Esophagus muscularis mucosa (tissue), 4 donors: ENCODE measurements around the gene INO80D. TPM values are rescaled to one million over a fixed set of nuclear protein-coding genes. Genes with fewer than 3 reads are reported as not detected.
"Not testable (repeated sequence)": the region's sequence is repeated elsewhere in the genome, so short reads cannot be mapped to it uniquely, and the experiment has no call there.

Source experiments
- DNase-seq: peaks from one replicate; pipeline ENCODE4 v3.0.0-alpha.2; 2017; ENCODE audit errors: extremely low spot score
- H3K27ac ChIP-seq, 4 donors: fragments of 200-600 bp; sonication (generic); replicated peaks in 1 of 4; 1 replicate in 3 of 4; 2 replicates in 1 of 4; pipeline ENCODE4 v1.5.1; 2016 to 2019; ENCODE audit warnings: mild to moderate bottlenecking in 1 of 4
- H3K27me3 ChIP-seq, 4 donors: fragments of 200-600 bp; sonication (generic); one replicate each; pipeline versions ENCODE4 v1.5.1 to v1.6.0; 2016 to 2019
- H3K36me3 ChIP-seq, 4 donors: fragments of 200-600 bp; sonication (generic); one replicate each; pipeline ENCODE4 v1.5.1; 2016 to 2019
- H3K4me1 ChIP-seq, 4 donors: fragments of 200-600 bp; sonication (generic); one replicate each; pipeline ENCODE4 v1.5.1; 2016 to 2019
- H3K4me3 ChIP-seq, 4 donors: fragments of 200-600 bp; sonication (generic); 1 replicate in 2 of 4; 2 replicates in 2 of 4; pipeline ENCODE4 v1.5.1; 2016 to 2019; ENCODE audit warnings: mild to moderate bottlenecking in 4 of 4, moderate library complexity in 1 of 4
- H3K9me3 ChIP-seq, 4 donors: fragments of 200-600 bp; sonication (generic); 1 replicate in 3 of 4; 2 replicates in 1 of 4; pipeline ENCODE4 v1.5.1; 2016 to 2019
- CTCF ChIP-seq, 3 experiments: fragments of 200-600 bp in 2 of 3; fragments of 450-650 bp in 1 of 3; sonication (generic) in 2 of 3; IDR thresholded peaks; one replicate each; pipeline ENCODE4 v1.5.1; 2017 to 2019; ENCODE audit warnings: antibody characterized with exemption in 3 of 3, mild to moderate bottlenecking in 2 of 3, moderate library complexity in 1 of 3
- EP300 ChIP-seq: sonication (generic); formaldehyde crosslinking; IDR thresholded peaks from one replicate; pipeline ENCODE4 v1.6.1; 2017; ENCODE audit warnings: antibody characterized with exemption
- POLR2A ChIP-seq: fragments of 450-650 bp; IDR thresholded peaks from one replicate; pipeline ENCODE4 v1.6.1; 2017; ENCODE audit warnings: antibody characterized with exemption, moderate library complexity, mild to moderate bottlenecking, low read depth
- POLR2AphosphoS5 ChIP-seq, 2 donors: sonication (generic); formaldehyde crosslinking; IDR thresholded peaks; one replicate each; pipeline ENCODE4 v1.6.1; 2017; ENCODE audit warnings: antibody characterized with exemption in 2 of 2
- WGBS: methylation state at CpG from one replicate; pipeline ENCODE4 v1.1.5; 2018; 5-methylcytosine and 5-hydroxymethylcytosine counted together
- intact Hi-C: fragments of 100-400 bp; cut with DNase I; formaldehyde crosslinking; loops from one replicate; pipeline ENCODE4 v1.15.1; 2023
- total RNA-seq, 4 donors: library from RNA; depleted of rRNA; stranded (reverse); fragments of >200 nt; gene quantifications; one replicate each; pipeline versions ENCODE4 v1.1.0 to v1.2.1, GENCODE V29; 2016

INO80D gene
- total RNA-seq, 4 donors from 2014 or later = 11.1 to 19.9 (median 16.2) TPM

GRCh38 chr2:206105541-206105940 lies 19.6 kb upstream of the INO80D start:
- no peak for DNase-seq
- no peaks in the 10 kb centered on the region for H3K27me3 ChIP-seq
- no peaks in the 10 kb centered on the region for H3K9me3 ChIP-seq
- no peak overlapping the region for H3K27ac ChIP-seq
- H3K4me3 ChIP-seq = no peak overlapping the region
- 97% methylated on average over 5 of the region's 5 CpGs for WGBS
- H3K36me3 ChIP-seq = peaks cover 0 to 32% (median 0%) of the 10 kb centered on the region in 4 donors
- H3K4me1 ChIP-seq = no peaks in the 10 kb centered on the region
- TF ChIP-seq POLR2AphosphoS5 (IDR thresholded peaks at IDR 0.05) (no peak), CTCF (IDR thresholded peaks at IDR 0.05) (no peak), EP300 (no peak), POLR2A (no peak)
- intact Hi-C loops = no loop called here

GRCh38 chr2:206105038-206105437 lies 19.1 kb upstream of the INO80D start:
- Histone ChIP-seq H3K36me3 (peaks cover 0 to 32% (median 0%) of the 10 kb centered on the region in 4 donors), H3K4me1 (no peaks in the 10 kb centered on the region), H3K9me3 (no peaks in the 10 kb centered on the region), H3K27ac (no peak overlapping the region), H3K4me3 (no peak overlapping the region), H3K27me3 (no peaks in the 10 kb centered on the region)
- intact Hi-C loops = no loop called here
- WGBS = 96% methylated on average over 4 of the region's 4 CpGs
- TF ChIP-seq POLR2AphosphoS5 (IDR thresholded peaks at IDR 0.05) = no peak
- TF ChIP-seq EP300 = no peak
- TF ChIP-seq POLR2A = no peak
- TF ChIP-seq CTCF (IDR thresholded peaks at IDR 0.05) = no peak
- DNase-seq = no peak

GRCh38 chr2:206098872-206099271 lies 12.9 kb upstream of the INO80D start:
- H3K27ac ChIP-seq, H3K4me1 ChIP-seq, H3K27me3 ChIP-seq, H3K9me3 ChIP-seq, intact Hi-C loops, DNase-seq, H3K4me3 ChIP-seq: not testable (repeated sequence)
- H3K36me3 ChIP-seq = peaks cover 0 to 18% (median 0%) of the 10 kb centered on the region in 4 donors
- WGBS = 96% methylated on average over 19 of the region's 19 CpGs

DNA sequence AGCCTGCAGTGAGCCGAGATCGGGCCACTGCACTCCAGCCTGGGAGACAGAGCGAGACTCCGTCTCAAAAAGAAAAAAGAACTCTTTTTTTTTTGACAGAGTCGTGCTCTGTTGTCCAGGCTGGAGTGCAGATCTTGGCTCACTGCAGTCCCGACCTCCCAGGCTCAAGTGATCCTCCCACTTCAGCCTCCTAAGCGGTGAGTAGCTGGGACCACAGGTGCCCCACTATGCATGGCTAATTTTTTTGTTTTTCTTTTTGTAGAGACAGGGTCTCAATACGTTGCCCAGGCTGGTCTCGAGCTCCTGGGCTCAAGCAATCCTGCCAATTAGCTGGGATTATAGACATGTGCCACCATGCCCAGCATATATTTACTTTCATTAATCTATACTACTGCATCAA lies 12.5 kb upstream of the INO80D start:
- no peak overlapping the region for H3K27ac ChIP-seq
- no peaks in the 10 kb centered on the region for H3K9me3 ChIP-seq
- H3K36me3 ChIP-seq = peaks cover 0 to 18% (median 0%) of the 10 kb centered on the region in 4 donors
- TF ChIP-seq POLR2A (no peak), EP300 (no peak)
- H3K4me1 ChIP-seq = no peaks in the 10 kb centered on the region
- WGBS = 90% methylated on average over 9 of the region's 9 CpGs
- H3K27me3 ChIP-seq = no peaks in the 10 kb centered on the region
- no peak for DNase-seq
- H3K4me3 ChIP-seq = no peak overlapping the region
- intact Hi-C loops = no loop called here

DNA sequence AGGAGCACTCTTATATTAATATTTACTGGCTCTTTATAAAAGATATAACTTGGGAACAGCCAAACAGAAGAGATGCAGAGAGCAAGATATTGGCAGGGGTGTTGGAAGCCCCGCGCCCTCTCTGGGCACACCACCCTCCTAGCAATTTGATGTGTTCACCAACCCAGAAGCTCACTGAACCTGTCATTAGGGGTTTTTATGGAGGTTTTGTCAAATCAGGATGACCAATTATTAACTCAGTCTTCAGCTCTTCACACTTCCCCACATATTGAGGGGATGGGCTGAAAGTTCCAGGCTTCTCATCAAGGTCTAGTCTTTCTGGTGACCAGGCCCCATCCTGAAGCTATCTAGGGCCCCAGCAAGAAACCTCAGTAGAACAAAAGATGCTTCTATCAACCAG lies 10.9 kb upstream of the INO80D start:
- no peaks in the 10 kb centered on the region for H3K27me3 ChIP-seq
- no peaks in the 10 kb centered on the region for H3K4me1 ChIP-seq
- DNase-seq = no peak
- H3K9me3 ChIP-seq = no peaks in the 10 kb centered on the region
- no peak overlapping the region for H3K4me3 ChIP-seq
- 100% methylated on average over 2 of the region's 2 CpGs for whole genome bisulfite sequencing
- no peak overlapping the region for H3K27ac ChIP-seq
- no peak for TF ChIP-seq CTCF (IDR thresholded peaks at IDR 0.05)
- no peak for TF ChIP-seq EP300
- no peak for TF ChIP-seq POLR2AphosphoS5 (IDR thresholded peaks at IDR 0.05)
- no peak for TF ChIP-seq POLR2A
- intact Hi-C loops = no loop called here
- H3K36me3 ChIP-seq = peaks cover 0 to 10% (median 0%) of the 10 kb centered on the region in 4 donors

DNA sequence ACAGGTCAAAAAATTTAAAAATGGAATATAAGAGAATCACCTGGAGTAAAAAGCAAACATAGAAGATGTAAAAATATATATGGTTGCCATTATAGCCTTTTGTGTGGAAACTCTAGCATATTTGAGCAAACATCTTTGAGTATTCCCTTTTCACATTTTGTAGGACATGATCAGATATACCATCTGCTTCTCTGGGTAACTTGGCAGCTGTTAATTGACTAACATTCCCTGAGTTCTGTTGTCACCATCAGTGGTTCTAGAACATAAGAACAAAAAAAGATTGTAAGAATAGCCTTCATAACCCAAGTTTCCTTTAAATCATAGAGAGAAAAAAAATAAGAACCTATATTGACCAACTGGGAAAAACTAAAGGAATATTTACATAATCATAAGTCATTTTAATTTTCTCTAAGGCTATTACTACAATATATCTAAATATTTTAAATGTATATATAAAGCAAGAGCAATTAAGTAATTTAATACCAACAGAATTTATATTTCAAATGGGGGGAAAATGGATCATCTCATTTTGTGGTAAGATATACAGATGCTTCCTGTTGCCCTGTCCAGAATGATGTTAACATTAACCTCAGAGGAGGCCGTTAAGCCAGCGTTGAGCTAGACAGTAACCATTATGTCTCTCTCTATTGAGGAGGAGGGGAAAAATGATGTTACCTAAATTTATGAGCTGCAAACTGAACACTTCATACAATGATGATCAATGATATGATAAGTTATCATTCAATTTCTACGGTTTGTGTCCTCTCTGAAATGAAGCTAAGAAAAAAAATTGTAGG lies 9.8 kb upstream of the INO80D start:
- intact Hi-C loops = no loop called here
- peaks cover 0 to 8% (median 0%) of the 10 kb centered on the region in 4 donors for H3K36me3 ChIP-seq
- H3K9me3 ChIP-seq = no peaks in the 10 kb centered on the region
- no peak for TF ChIP-seq CTCF (IDR thresholded peaks at IDR 0.05)
- no peak for TF ChIP-seq EP300
- no peak for TF ChIP-seq POLR2AphosphoS5 (IDR thresholded peaks at IDR 0.05)
- no peak for TF ChIP-seq POLR2A
- DNase-seq = no peak
- no peak overlapping the region for H3K4me3 ChIP-seq
- no peak overlapping the region for H3K27ac ChIP-seq
- no peaks in the 10 kb centered on the region for H3K4me1 ChIP-seq
- no peaks in the 10 kb centered on the region for H3K27me3 ChIP-seq
- 56% methylated on average over 3 of the region's 3 CpGs for WGBS
